A375 (cell line): ENCODE results near the gene NEXN. TPM values are rescaled to one million over a fixed set of nuclear protein-coding genes. Genes with fewer than 3 reads are reported as not detected.

ENCODE experiments used
- total RNA-seq: library from RNA; depleted of rRNA; stranded (reverse); fragments of >200 nt; shearing (Covaris generic); gene quantifications from 2 replicates; pipeline ENCODE4 v1.2.3, GENCODE V29; 2014; rRNA removed

Gene NEXN
- 1.5 and 2.5 TPM in 2 replicates for total RNA-seq

GRCh38 chr1:77888081-77888780, at the start of gene NEXN:
TSS of gene NEXN (plus strand) at chr1:77888624. CDS start at chr1:77916107, 27,483 bp downstream.

GRCh38 chr1:77978969-77979876, 90.8 kb downstream of the NEXN start, which contains the start of gene FUBP1:
TSS of gene FUBP1 (minus strand) at chr1:77979072. CDS start at chr1:77979004, 68 bp downstream.

Other genes starting within 250 kb of the NEXN start
- gene ZZZ3, start 206.0 kb upstream of the NEXN start, total RNA-seq, result 96.7 and 109 TPM in 2 replicates
- gene USP33, start 128.8 kb upstream of the NEXN start, total RNA-seq, result 49.7 and 53.1 TPM in 2 replicates
- 8.1 and 8.5 TPM in 2 replicates for gene MIGA1, start 109.0 kb upstream of the NEXN start, total RNA-seq
- 159 and 163 TPM in 2 replicates for gene FUBP1, start 90.4 kb downstream of the NEXN start, total RNA-seq
- gene DNAJB4, start 116.3 kb downstream of the NEXN start, total RNA-seq, result 4.1 and 15.8 TPM in 2 replicates
- gene GIPC2, start 157.3 kb downstream of the NEXN start, total RNA-seq, result not detected in 2 replicates